SH-SY5Y (cell line): ENCODE data around the gene JAZF1.

Experiments used
- GATA2 ChIP-seq: IDR thresholded peaks from 2 replicates; pipeline ENCODE4 v1.6.1; 2011; ENCODE audit warnings: mild to moderate bottlenecking, low read depth, low read length
- GATA3 ChIP-seq: IDR thresholded peaks from 2 replicates; pipeline ENCODE4 v1.6.1; 2011; ENCODE audit warnings: low read depth, mild to moderate bottlenecking, low read length, moderate library complexity

The JAZF1 gene

GRCh38 chr7:27936047-27936767 is 244.4 kb downstream of the JAZF1 start:
- TF ChIP-seq GATA2 (no peak), GATA3 (no peak)

- TF ChIP-seq GATA2 = no peak
- TF ChIP-seq GATA3 = no peak
Observed at GRCh38 chr7:27933671-27934565, 246.7 kb downstream of the JAZF1 start.

- TF ChIP-seq GATA3 (no peak), GATA2 (no peak)
Observed at GRCh38 chr7:27930910-27931476, 249.6 kb downstream of the JAZF1 start.

GRCh38 chr7:27929127-27929526 is 251.5 kb downstream of the JAZF1 start:
- no peak for TF ChIP-seq GATA2
- no peak for TF ChIP-seq GATA3

GRCh38 chr7:27928001-27928400 is 252.6 kb downstream of the JAZF1 start:
- TF ChIP-seq GATA2 (no peak), GATA3 (no peak)

- TF ChIP-seq GATA3 = no peak
- TF ChIP-seq GATA2 = no peak
Observed at GRCh38 chr7:27925573-27926201, 254.9 kb downstream of the JAZF1 start.

- TF ChIP-seq GATA3 (no peak), GATA2 (no peak)
Observed at GRCh38 chr7:27923642-27923980, 257.0 kb downstream of the JAZF1 start.

- TF ChIP-seq GATA2 (no peak), GATA3 (no peak)
Observed at GRCh38 chr7:27922907-27923641, 257.5 kb downstream of the JAZF1 start.

- TF ChIP-seq GATA3 (no peak), GATA2 (no peak)
Observed at GRCh38 chr7:27921081-27921836, 259.3 kb downstream of the JAZF1 start.

- no peak for TF ChIP-seq GATA2
- no peak for TF ChIP-seq GATA3
Observed at GRCh38 chr7:27920281-27920946, 260.2 kb downstream of the JAZF1 start.

- TF ChIP-seq GATA2 = no peak
- no peak for TF ChIP-seq GATA3
Observed at GRCh38 chr7:27918503-27918902, 262.1 kb downstream of the JAZF1 start.

GRCh38 chr7:27917774-27918314 is 262.8 kb downstream of the JAZF1 start:
- TF ChIP-seq GATA2 (no peak), GATA3 (no peak)

GRCh38 chr7:27917119-27917518 is 263.5 kb downstream of the JAZF1 start:
- TF ChIP-seq GATA3 = no peak
- no peak for TF ChIP-seq GATA2
